DMS153 treated with DMSO at 0.1 percent for 48 hours (cell line): ENCODE results near the gene HHAT.
"Not testable (repeated sequence)": the region's sequence is repeated elsewhere in the genome, so short reads cannot be mapped to it uniquely, and the experiment has no call there.

Experiments used
- DNase-seq: peaks from one replicate; lab custom pipeline; 2025; ENCODE audit not compliant: unreplicated experiment; lab: John Stamatoyannopoulos, UW

Gene HHAT

DNA sequence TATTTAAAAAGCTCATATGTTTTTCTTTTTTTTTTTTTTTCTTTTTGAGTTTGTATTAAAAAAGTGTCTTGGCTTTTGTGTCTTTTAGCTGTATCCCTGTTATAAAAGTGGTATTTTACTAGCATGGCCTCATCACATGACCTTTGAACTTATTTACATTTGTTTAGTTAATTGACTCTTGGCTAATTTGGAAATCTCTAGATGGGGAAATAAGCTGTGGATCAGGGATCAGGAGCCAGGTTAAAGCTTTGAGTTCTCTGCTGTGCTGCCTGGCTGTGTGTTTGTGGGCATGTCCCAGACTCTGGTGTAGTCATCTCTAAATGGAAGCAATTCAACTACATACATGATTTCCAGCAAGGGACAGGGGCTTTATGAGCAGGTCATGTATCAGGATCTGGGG is 56.5 kb downstream of the HHAT start:
- DNase-seq = no peak

DNA sequence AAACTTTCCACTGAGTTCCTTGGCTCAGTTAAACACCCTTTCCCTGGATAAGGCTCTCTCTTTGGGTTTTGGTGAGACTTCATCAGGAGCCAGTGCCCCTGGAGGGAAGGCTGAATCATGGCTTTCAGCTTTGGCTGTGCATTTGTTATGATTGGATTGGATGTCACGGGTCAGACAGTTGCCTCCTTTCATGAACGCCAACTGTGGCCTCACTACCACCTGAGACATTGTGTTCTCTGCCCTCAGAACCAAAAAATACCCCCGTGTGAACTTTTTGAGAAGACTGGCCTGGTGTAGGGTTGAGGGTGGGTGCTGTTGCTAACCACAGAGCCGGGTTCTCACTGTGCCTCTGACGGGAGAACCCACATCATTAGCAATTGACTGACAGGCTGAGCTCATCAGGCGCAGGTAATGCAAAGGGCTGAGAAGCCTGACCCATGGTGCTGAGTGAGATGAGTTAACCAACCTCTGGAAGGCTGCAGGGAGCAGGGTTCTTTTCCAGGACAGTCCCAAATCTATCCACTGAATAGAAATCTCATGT is 65.6 kb downstream of the HHAT start:
- no peak for DNase-seq

DNA sequence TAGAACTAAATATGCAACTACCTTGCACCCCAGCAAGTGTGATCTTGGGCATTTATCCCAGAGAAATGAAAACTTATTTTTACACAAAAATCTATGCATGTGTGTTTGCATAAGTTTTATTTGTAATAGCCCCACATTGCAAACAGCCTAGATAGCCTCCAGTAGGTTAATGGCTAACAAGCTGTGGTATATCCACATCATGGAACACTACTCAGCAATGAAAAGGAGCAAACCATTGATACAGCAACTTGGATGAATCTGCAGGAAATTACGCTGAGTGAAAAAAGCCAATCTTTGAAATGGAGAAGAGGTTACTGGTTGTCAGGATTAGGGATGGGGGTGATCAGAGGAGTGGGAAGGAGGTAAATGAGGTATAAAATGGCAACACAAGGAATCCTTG is 67.8 kb downstream of the HHAT start:
- no peak for DNase-seq

DNA sequence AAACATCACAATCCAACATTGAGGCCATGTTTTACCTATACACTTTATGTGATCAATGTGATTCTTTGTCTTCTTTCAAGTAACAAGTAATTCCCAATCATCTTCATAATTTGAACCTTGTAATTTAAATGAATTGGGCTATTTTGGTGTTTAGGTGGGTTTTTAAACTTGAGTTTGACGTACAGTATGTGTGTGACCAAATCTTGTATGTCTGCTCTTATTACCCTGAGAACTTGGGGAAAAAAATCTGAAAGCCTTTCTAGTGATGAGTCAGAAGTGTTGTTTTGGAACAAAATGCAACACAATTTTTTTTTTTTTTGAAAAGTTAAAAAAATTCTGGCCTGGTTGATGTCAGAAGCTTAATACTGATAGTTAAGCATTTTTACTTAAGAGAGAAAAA is 68.5 kb downstream of the HHAT start:
- DNase-seq = no peak

DNA sequence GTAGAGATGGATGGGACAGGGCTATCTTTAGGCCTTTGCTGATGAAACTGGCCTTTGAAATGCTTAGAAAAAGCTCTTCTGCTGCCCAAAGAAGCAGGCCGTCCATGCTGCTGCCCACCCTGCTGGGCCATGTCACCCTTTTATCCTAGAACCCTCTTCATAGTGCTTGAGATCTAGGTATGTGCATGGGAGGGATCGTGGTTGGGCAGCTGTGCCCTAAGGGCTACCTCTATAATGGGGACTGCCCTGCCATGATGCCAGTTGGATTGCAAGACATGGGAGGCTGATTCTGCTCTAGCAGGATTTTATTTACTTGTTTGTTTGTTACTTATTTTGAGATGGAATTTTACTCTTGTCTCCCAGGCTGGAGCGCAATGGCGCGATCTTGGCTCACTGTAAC is 69.0 kb downstream of the HHAT start:
- DNase-seq = no peak

DNA sequence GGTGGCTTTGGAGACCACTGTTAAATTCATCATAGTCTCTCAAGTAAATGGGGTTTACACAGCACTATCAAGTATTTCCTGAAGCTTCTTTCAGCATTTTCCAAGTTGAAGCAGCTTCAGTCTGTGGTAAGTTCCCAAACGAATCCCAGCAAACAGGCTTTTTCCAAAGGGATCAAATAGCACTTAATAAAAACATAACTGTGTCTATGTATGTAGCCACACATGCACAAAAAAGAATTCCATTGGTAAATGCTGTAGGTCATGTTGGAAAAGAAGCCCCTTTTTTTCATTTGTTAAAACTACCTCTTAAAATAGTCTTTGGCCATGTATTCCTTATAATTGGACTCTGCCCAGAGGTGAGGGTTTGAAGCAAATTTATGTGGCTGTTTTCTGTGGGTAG is 69.8 kb downstream of the HHAT start:
- no peak for DNase-seq

DNA sequence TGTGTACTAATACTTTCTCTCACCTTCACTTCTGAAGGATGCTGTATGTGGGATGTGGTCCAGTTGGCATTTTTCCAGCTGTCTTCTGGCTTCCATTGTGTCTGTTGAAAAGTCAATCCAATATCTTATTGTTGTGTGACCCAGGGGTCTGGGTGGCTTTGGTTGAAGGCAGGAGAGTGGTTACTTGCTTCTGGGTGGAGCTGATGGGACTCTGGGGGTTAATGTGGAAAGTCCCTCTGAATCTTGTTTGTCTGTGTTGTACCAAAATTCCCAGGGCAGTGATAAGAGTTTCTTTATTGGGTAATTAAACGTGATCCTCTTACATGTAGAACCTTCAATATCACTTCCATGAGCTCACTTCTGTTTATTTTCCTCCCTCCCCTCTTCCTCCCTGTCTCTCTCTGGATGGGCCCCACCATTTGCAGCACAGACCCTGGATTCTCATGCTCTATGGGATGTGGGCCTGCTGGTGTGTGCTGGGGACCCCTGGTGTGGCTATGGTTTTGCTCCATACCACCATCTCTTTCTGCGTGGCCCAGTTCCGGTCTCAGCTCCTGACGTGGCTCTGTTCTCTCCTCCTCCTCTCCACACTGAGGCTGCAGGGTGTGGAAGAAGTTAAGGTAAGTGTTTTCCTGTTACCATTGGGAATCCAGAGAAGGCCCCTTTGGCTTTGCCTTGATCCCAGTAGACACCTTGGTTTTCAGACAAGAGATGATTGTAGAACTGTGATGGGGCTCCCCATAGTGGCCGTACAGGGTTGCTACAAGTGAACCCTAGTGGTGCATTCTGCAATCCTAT is 71.5 kb downstream of the HHAT start:
- peak; percentile 66 for DNase-seq

DNA sequence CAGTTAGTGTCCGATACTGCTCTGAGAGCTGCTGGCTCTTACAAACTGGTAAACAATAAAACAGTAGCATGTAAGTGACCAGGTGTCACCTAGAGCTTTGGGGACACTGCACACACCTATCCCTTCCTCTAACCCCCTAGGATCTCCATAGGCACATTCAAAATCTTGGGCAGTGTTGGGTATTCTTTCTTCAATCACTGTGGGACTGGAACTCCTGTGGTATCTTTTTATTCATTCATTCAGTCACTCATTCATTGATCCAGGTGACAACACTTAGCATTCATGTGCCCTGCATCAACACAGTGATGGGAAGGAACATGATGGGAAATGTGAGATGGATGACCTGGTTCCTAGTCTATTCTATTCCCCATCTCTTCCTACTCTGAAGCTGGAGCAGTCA is 73.9 kb downstream of the HHAT start:
- no peak for DNase-seq

DNA sequence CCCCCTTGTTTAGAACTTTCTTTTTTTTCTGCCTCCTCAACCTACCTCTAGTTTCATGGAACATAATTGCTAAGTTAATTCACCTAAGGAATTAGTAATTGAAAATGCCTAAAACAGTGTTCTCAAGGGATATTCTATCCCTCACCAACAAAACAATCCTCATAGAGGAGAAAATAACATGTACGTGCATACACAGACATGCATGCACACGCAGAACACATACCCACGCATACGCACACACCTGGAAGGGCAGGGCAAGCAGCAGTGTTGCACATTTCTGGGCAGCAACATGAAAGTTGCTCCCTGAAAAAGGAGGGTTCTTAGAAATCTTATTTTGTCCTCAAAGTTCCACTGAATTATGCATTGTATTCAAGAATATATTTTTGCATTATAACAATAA is 76.6 kb downstream of the HHAT start:
- DNase-seq = no peak

DNA sequence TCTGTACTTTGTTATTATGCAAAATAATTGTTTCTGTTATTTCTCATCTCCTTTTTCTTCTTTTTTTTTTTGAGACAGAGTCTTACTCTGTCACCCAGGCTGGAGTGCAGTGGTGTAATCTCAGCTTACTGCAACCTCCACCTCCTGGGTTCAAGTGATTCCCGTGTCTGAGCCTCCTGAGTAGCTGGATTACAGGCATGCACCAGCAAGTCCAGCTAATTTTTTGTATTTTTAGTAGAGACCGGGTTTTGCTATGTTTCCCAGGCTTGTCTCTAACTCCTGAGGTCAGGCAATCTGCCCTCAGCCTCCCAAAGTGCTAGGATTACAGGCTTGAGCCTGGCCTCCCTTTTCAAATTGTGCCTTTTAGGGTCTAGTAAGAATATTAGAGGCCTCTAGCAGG is 77.6 kb downstream of the HHAT start:
- DNase-seq = not testable (repeated sequence)

DNA sequence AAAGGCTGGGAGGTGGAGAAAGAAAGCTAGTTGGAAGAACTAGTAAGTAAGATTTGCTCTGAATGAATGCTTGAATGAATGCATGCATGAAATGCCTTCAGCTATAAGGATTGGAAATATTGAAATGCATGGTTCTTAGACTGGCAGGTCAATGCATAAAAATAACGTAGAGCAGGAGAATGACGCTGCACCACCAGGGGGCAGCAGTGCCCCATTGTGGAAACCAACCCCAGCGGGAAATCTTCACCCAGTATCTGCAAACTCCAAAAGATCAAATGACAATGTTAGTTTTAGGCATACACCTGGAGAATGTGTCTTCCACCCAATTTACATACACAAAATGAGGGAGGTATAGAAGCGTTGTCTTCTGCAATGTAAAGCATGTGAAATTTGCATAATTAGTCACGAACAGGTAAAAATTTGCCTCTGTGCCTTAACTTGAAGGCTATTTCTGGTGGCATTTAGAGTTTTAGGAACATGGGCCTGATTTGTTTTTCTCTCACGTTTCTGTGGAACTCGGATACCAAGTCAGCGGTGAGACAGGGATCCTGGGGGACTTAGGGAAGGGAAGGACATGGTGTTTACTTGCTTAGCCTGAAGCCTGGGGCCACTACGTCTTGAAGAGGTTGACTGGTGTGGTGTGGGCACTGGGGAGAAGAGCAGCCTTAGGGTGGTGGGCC is 78.6 kb downstream of the HHAT start:
- peak; percentile 94 for DNase-seq

DNA sequence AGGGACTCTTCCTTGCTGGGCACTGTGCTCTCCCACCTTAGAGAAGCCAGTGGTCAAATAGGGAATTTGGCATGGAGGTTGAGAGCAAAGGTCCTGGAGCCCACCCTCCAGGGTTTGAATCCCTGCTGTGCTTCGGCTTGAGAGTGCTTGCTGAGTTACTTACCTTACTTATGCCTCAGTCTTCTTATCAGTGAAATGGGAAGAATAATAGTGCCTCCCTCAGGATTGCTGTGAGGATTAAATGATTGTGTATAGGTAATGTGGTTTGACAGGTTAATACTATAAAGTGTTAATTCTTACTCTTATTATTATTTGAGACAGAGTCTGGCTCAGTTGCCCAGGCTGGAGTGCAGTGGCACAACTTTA is 79.2 kb downstream of the HHAT start:
- no peak for DNase-seq

DNA sequence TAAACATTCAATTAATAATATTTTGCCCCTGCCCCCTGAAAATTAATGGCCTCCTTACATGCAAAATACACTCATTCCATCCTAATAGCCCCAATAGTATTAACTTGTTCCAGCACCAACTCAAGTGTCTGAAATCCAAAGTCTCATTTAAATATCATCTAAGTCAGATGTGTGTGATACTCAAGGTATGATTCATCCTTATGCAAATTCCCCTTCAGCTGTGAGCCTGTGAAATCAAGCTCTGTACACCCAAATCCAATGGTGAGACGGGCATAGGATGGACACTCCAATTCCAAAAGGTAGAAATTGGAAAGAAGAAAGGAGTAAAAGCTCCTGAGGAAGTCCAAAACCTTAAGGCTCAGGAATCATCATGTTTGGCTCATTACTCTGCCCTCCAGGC is 83.5 kb downstream of the HHAT start:
- no peak for DNase-seq

DNA sequence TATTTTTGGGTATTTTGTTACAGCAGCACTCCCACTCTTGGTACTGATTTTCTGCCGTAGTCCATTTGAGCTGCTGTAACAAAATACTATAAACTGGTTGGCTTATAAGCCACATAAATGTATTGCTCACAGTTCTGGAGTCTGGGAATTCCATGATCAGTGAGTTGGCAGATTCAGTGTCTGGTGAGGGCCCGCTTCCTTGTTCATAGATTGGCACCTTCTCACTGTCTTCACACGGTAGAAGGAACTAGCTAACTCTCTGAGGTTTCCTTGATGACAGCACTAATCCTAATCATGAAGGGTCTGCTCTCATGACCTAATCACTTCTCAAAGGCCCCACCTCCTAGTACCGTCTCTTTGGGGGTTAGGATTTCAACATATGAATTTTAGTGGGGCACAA is 85.2 kb downstream of the HHAT start:
- no peak for DNase-seq

DNA sequence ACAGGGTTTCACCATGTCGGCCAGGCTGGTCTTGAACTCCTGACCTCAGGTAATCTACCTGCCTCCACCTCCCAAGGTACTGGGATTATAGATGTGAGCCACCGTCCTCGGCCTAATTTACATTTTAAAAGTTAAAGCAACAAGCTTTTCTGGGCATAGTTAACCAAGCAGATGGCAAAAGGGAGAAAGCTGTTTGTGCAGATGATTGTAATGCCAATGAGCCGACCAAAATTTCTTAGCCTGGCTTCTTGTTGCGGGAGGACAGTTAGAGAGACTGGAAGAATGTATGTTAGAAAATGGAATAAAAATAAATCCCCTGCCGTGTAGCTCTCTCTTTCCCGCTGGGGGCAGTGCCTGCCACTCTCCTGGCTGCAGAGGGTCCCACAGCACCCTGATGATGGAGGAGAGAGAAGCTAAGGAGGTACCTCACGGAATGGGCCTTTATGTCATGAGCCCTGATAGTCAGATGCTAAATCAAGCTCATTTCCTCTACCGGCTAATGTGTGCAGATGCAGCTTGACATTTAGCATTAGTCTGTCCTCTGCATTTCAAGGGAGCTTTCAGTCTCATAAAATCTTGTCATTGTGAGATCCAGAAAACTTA is 87.2 kb downstream of the HHAT start:
- DNase-seq = no peak

DNA sequence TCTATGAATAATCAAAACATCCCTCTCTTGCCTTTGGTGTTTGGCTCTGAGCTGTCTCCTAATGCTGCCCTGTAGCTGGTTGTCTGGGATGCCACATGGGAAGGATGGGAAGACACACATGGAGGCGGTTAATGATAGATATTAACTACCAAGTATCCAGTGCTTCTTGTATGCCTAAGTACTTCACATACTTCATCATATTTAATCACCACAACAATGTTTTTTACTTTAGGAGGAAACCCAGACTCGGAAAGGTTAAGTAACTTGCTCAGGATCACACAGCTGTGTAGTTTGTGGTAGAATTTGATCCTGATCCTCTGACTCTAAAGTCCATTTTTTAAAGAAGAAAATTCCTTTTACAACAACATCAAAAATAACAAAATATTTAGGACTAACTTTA is 88.0 kb downstream of the HHAT start:
- DNase-seq = no peak

DNA sequence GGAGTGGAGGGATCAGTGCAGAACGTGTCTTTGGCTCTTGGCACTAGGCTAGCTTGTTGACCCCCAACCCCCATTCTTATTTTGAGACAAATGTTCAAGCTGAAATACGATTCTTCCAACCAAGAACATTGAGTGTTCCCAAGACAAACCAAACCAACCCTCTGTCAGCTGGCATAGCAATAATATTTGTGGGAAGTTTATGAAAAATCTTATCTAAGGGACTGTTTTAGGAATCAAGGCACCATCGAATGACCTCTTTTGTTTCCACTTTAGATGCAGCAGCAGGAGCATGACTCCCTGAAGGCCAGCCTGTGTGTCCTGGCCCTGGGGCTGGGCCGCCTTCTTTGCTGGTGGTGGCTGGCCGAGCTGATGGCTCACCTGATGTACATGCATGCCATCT is 89.2 kb downstream of the HHAT start:
- DNase-seq = no peak

DNA sequence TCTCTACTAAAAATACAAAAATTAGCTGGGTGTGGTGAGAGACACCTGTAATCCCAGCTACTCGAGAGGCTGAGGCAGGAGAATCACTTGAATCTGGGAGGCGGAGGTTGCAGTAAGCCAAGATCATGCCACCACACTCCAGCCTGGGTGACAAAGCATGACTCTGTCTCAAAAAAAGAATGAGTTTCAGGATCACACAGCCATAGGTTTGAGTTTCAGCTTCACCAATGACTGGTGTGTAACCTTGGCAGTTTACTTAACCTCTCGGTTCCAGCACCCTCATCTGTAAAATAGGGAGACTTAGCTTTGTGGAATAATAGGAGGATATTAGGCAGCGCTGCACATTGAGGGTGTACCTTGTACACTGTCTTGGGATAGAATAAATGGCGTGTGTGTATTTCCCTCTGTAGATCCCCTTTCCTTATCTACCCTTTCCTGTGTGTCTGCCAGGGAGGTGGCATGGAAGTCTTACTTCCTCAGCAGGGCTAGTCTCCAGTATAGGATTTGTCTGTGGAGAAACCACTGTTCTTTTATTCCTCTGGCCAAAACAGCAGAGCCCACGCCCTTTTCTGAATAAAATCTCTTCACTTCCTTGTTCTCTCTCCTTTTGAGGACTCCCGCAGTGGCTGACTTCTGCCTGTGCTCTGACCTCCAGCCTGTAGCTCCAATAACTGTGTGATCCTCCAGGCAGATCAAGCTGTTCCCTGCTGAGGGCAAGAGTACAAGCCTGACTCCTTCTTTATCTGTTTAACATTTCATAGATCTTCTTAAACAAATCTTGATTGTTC is 90.4 kb downstream of the HHAT start:
- DNase-seq = peak; percentile 42

DNA sequence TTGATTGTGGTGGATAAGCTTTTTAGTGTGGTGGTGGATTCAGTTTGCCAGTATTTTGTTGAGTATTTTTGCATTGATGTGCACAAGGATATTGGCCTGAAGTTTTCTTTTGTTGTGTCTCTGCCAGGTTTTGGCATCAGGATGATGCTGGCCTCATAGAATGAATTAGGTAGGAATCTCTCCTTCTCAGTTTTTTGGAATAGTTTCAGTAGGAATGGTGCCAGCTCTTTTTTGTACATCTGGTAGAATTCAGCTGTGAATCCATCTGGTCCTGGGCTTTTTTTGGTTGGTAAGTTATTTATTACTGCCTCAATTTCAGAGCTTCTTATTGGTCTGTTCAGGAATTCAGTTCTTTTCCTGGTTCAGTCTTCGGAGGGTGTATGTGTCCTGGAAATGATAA is 98.0 kb downstream of the HHAT start:
- DNase-seq = not testable (repeated sequence)

DNA sequence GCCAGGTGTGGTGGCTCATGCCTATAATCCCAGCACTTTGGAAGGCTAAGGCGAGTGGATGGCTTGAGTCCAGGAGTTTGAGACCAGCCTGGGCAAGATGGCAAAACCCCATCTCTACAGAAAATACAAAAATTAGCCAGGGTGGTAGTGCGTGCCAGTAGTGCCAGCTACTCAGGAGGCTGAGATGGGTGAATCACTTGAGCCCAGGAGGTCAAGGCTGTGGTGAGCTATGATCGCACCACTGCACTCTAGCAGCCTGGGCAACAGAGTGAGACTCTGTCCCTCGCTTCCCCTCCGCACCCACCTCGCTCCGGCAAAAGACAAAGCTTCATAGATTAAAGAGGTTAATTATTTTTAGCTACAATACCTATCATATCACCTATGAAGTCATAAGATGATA is 100.0 kb downstream of the HHAT start:
- DNase-seq = no peak

DNA sequence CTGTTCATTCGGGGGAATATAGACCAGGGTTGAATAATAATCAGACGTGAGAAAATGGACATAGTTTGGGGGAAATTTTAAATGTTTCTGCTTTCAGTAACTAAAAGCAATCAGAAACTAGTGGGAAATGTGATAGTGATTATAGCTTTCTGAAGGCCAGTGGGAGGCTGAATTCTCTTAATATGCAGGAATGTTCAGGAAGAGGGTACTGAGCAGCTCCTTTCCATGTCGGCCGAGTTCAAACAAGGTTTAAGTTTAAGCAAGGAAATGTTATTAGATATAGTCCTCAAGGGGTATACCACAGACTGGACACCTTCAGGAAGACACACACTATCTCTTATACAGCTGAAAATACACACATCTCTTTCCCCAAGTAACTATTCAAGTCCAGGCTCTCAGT is 105.5 kb downstream of the HHAT start:
- DNase-seq = no peak
